ENCODE measurements around the gene STT3B.
"Not testable (repeated sequence)": the region's sequence is repeated elsewhere in the genome, so short reads cannot be mapped to it uniquely, and the experiment has no call there.

Gene STT3B

GRCh38 chr3:31555204-31555603 is 22.5 kb downstream of the STT3B start:
- DNase-seq: no peak

DNA sequence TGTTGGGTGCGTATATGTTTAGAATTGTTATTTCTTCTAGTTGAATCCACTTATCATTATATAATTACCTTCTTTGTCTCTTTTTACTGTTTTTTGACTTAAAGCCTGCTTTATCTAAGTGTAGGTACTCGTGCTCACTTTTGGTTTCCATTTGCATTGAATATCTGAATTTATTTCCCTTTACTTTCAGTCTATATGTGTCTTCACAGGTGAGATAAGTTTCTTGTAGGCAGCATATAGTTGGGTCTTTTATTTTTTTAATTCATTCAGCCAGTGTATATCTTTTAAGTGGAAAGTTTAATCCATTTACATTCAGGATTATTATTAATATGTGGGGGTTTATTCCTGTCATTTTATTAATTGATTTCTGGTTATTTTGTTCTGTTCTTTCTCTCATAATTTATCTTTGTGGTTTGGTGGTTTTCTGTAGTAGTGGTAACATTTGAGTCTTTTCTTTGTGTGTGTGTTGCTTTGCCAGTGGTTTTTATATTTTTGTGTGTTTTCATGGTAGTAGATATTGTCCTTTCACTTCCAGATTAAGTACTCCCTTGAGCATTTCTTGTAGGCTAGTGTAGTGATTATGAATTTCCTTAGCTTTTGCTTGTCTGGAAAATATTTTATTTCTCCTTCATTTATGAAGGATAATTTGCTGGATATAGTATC is 27.3 kb downstream of the STT3B start:
- DNase-seq: no peak

DNA sequence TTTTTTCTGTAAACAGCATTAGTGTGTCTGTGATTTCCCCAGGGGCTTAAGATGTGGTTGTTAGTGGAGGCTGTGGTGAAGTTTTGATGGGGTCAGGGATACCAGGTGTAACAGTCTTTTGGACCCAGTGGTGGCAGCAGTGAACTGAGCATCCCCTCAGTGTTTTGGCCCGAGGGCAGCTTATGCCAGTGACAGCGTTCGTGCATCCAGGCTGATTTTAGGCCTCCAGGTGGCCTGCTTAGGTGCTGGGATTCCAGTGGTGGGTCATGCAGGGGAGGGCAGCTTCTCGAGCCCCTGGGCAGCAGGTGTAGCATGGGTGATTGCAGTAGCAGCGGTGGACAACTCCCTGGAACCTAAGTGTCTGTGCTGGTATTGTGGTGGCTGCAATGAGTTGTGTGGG is 29.2 kb downstream of the STT3B start:
- no peak for DNase-seq

GRCh38 chr3:31562525-31562924 is 29.8 kb downstream of the STT3B start:
- no peak for DNase-seq

DNA sequence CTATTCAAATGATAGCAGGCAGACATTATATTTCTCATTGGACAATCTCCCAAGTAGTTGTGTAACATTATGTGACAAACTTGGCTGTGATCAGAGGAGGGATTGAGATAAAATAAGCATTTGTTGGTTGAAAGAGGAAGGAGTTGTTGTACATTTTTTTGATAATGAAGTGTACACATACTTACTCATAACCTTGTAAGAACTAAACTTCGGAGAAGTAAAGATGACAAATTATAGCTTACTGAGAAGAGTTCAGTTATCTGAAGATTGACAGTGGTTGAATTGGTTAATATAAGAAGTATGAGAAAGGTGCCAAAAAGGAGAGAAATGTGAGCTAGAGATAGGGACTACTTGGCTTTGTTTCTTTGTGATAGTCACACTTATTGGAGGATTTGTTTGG is 32.6 kb downstream of the STT3B start:
- DNase-seq: no peak

GRCh38 chr3:31567036-31567435 is 34.3 kb downstream of the STT3B start:
- DNase-seq: no peak

DNA sequence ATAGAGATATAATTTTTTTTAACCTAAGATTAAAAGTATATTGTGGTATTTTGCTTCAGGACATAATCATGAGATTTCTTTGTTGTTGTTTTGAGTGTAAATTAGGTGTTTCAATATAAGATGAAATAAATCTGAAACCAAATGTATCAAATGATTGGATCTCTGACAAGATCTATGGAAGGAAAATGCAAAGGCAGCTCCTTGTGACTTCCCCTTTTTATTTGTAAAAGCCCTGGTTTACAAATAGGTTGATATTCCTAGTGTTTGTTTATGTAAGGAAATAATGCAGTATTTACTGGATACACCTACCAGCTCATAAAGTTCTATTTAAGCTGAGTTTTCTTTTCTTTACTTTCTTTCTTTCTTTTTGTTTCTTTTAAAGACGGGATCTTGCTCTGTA is 35.9 kb downstream of the STT3B start:
- DNase-seq: no peak

- no peak for DNase-seq
Observed at GRCh38 chr3:31571325-31571724, 38.6 kb downstream of the STT3B start.

- DNase-seq: no peak
Observed at GRCh38 chr3:31572236-31573004, 39.7 kb downstream of the STT3B start.

DNA sequence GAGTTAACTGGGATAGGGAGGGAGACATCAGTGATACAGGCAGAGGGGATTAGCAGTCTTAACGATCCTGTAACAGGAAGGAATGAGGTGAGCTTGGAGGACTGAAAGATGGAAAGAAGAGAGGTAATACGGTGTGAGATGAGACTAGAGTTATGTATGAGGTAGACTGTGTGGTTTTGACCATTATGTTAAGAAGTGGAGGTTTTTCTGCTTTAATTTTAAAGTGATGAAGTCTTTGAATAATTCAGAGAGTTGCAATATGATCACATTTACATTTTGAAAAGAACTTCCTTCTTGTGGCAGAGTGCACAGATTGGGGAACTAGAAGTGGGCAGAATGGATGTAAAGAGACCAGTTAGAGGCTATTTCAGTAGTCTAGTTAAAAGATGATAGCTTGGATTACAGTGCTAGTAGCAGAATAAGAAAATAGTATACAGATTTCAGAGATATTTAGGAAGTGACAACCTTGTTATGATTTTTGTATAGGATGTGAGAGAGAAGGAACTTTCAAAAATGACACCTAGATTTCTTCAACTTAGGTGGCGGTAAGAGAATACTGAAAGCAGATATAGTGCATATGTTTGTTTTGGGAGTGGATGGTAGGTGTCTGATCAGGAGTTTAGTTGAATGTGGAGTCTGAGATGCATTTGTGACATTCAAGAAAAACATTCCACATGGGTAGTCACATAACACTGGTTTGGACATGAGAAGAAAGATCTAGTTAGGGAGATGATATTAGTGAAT is 40.5 kb downstream of the STT3B start:
- DNase-seq: no peak

DNA sequence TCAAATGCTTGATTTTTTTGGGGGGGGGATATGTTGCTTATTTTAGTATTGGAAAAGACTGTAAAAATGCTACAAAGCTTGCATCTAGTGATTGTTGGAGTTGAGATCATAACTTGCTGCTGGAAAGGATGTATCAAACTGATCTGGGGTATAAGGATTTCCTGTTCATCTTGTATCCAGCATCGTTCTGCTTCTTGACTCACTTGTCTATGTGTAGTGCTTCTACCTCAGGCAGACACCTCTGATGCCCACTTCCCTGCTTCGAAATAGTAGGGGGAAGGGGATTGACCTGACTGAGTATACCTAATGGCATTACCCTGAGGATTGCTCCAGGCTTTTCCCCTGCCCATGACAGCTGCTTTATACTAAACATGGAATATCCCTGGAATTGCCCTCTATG is 42.7 kb downstream of the STT3B start:
- DNase-seq: no peak

DNA sequence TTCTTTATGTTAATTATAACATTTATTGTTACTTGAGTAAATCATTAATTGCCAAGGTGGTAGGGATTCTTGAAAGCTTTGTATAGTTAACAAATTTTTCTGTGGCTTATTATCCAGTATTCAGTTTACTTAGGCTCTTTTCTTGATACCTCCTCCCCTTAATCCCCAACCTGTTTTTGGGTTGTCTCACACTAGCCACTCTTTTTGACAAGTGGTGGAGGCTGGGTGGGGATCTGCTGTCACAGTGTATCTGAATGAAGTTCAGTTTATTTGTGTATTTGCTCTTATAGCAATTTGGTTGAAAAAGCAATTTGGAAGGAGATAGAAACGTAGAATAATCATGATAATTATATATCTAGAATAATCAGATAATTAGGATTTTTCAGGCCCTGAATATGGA is 43.8 kb downstream of the STT3B start:
- no peak for DNase-seq

DNA sequence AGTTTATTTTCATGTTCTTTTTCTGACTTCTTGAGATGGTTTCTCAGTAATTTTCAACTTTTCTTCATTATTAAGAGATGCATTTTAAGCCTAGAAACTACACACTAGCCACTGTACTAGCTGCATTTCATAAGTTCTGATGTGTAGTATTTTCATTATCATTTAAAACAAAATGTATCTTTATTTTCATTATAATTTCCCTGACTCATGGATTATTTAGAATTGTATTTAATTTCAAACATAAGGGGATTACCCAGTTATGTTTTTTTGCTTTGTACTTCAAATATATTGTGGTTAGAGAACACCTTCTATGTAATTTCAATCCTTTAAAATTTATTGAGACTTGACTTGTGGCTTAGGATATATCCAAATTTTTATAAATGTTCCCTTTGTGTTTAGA is 44.5 kb downstream of the STT3B start:
- no peak for DNase-seq

DNA sequence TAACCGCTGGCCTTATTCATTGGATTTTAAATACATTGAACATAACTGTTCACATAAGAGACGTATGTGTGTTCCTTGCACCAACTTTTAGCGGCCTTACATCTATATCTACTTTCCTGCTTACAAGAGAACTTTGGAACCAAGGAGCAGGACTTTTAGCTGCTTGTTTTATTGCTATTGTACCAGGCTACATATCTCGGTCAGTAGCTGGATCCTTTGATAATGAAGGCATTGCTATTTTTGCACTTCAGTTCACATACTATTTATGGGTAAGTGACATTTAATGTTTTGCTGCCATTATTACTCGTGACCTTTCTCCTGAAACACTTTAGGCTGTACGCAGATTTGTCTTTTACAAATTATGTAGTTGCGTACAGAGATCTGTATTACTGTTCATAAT is 47.1 kb downstream of the STT3B start:
- DNase-seq: no peak

DNA sequence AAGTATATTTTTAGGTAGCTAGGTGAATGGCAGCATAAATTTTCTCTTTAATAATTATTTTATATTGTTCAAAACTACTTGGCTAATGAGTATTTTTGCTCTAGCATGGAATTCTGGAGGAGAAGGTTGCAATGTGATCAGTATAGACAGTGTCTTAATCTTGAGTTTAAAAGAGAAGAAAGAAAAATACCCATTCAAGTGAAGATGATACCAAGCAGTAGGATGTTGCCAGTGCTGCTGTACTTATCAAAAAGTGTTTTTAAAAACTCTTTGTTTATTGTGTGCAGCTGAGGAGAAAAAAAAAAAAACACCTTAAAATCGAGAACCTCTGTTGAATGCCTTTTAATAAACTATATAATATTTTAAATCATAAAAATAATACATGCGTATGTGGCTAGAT is 47.9 kb downstream of the STT3B start:
- DNase-seq: no peak

DNA sequence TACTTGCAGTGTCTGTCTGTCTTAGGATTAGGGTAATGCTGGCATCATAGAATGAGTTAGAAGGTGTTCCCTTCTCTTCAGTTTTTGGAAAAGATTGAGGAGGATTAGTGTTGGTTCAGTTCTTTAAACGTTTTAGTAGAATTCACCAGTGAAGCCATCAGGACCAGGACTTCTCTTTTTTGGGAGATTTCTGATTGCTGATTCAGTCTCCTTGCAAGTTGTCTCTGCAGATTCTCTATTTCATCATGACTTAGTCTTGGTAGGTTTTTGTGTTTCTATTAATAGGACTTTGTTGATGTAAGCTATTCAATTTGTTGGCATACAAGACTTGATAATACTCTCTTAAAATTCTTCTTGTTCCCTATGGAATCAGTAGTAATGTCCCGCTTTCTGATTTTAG is 48.9 kb downstream of the STT3B start:
- DNase-seq: no peak

GRCh38 chr3:31589228-31589627 is 56.5 kb downstream of the STT3B start:
- no peak for DNase-seq

DNA sequence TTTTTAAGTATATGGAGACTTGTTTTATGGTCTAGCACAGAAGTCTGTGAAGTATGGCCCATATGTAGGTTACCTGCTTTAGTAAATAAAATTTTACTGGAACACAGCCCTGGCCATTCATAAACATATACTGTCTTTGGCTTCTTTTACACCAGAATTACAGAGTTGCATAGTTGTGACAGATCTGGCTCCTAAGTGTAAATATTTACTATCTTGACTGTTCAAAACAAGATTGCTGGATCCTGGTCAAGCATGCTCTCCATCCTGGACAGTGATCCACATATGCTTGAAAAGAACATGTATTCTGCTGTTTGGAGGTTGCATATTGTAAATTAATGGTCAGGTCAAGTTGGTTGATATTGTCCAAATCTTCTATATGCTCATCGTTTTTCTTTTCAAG is 57.9 kb downstream of the STT3B start:
- DNase-seq: no peak

- no peak for DNase-seq
Observed at GRCh38 chr3:31592764-31593163, 60.0 kb downstream of the STT3B start.

DNA sequence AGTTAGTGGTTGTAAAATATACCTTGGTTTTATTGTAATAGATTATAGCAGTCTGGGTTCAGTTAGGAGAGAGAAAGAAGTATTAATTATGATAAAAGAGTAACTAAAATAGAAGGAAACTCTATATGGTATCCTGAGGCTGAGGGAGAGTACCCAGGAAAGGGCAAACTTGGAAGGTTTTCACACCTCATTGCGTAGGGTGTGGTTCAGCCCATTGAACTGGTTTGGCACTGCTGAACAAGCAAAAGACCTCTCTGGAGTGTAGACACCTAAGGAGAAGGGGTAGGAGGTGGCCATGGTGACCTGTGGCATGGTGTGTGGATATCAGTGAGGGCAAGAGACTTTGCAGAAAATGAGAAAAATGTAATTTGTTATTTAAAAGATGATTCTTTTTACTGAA is 63.5 kb downstream of the STT3B start:
- no peak for DNase-seq

DNA sequence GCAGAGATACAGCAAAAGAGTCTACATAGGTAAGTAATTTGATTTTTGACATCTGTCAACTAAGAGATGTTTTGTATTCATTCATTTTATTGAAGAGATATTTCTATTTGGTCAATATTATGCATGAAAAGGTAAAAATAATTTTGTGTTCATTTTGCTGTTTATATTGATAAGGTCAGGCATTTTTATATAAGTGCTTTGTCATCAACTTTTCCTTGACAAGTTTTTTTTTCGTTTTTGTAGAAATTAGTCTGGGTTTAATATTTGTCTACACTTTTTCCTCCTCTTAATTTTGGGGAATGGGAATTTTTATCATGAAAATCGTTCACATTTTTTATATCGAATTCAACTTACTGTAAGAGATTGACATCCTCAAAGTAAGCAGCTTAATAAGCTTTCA is 67.7 kb downstream of the STT3B start:
- no peak for DNase-seq

DNA sequence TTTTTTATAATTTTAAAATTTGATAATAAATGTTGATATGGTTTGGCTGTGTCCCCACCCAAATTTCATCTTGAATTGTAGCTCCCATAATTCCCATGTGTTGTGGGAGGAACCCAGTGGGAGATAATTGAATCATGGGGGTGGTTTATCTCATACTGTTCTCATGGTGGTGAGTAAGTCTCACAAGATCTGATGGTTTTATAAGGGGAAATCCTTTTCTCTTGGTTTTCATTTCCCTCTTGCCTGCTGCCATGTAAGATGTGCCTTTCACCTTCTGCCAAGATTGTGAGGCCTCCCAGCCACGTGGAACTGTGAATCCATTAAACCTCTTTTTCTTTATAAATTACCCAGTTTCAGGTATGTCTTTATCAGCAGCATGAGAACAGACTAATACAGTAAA is 72.6 kb downstream of the STT3B start:
- not testable (repeated sequence) for DNase-seq

DNA sequence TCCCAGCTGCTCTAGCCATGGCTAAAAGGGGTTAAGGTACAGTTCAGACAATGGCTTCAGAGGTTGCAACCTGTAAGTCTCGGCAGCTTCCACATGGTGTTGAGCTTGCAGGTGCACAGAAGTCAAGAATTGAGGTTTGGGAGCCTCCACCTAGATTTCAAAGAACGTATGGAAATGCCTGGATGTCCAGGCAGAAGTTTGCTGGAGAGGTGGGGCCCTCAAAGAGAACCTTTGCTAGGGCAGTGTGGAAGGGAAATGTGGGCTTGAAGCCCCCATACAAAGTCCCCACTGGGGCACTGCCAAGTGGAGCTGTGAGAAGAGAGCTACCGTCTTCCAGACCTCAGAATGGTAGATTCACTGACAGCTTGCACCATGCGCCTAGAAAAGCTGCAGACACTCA is 73.7 kb downstream of the STT3B start:
- no peak for DNase-seq

DNA sequence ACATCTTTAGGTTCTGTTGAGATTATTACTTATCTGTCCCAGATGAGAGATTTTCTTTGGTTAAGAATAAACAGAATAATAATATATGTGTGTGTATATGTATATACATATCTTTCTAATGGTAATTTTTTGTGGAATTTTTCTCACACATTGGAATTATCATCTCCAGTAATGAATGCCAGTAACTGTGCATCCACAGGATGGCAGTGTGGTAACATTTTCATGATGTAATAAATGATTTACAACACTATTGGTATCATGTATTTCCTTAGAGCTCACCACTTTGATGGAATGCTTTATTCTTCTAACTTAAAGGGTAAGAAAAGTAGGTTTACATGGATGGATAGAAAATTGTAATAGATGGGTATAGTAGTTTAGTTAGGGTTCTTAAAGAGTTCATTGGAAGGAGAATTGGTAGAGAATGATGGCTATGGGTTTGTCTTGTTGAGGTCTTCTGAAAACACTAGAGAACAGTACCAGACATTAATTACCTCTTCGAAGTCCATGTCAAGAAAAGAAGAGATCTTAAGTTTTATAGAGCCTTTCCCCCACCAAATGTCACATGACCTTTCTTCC is 78.1 kb downstream of the STT3B start:
- no peak for DNase-seq
